Dendritic cell treated with granulocyte-macrophage colony-stimulating factor and Interleukin-4, amounts not matched to agents 40 ng/mL and 50 ng/mL, for 4 days (primary cell): Measurements from ENCODE around the gene CYP2D6.
"Not testable (repeated sequence)": the region's sequence is repeated elsewhere in the genome, so short reads cannot be mapped to it uniquely, and the experiment has no call there.

Experiments
- H3K27ac Mint-ChIP-seq: one replicate; pipeline ENCODE4 v1.8.0; 2022; ENCODE audit warnings: mild to moderate bottlenecking, mixed read lengths
- H3K27me3 Mint-ChIP-seq: one replicate; pipeline ENCODE4 v1.8.0; 2022; ENCODE audit warnings: mild to moderate bottlenecking, mixed read lengths
- H3K36me3 Mint-ChIP-seq: one replicate; pipeline ENCODE4 v1.8.0; 2022; ENCODE audit warnings: low read depth, mixed read lengths
- H3K4me1 Mint-ChIP-seq: one replicate; pipeline ENCODE4 v1.8.0; 2022; ENCODE audit warnings: low read depth, mixed read lengths
- H3K4me3 Mint-ChIP-seq: one replicate; pipeline ENCODE4 v1.8.0; 2022; ENCODE audit warnings: mild to moderate bottlenecking, moderate library complexity, mixed read lengths
- H3K9me3 Mint-ChIP-seq: one replicate; pipeline ENCODE4 v1.8.0; 2022; ENCODE audit warnings: mixed read lengths
- intact Hi-C: fragments of 100-400 bp; cut with micrococcal nuclease; formaldehyde crosslinking; loops from one replicate; pipeline ENCODE4 v1.15.0; 2022

CYP2D6 gene

GRCh38 chr22:42150727-42151590, 20.3 kb upstream of the CYP2D6 start:
- H3K4me3 Mint-ChIP-seq: no peak overlapping the region
- H3K27ac Mint-ChIP-seq: no peak overlapping the region
- H3K36me3 Mint-ChIP-seq: peaks cover 51% of the 10 kb centered on the region
- H3K27me3 Mint-ChIP-seq: no peaks in the 10 kb centered on the region
- intact Hi-C loops: no loop called here
- H3K9me3 Mint-ChIP-seq: no peaks in the 10 kb centered on the region
- peaks cover 8% of the 10 kb centered on the region for H3K4me1 Mint-ChIP-seq

- H3K27me3 Mint-ChIP-seq, H3K27ac Mint-ChIP-seq, H3K9me3 Mint-ChIP-seq, H3K4me3 Mint-ChIP-seq, intact Hi-C loops: not testable (repeated sequence)
- peaks cover 39% of the 10 kb centered on the region for H3K36me3 Mint-ChIP-seq
- peaks cover 11% of the 10 kb centered on the region for H3K4me1 Mint-ChIP-seq
Observed at GRCh38 chr22:42149798-42150197, 19.2 kb upstream of the CYP2D6 start.

GRCh38 chr22:42145175-42145574, 14.6 kb upstream of the CYP2D6 start:
- Mint-ChIP-seq H3K4me3 (no peak overlapping the region), H3K36me3 (peaks cover 23% of the 10 kb centered on the region), H3K4me1 (peaks cover 5% of the 10 kb centered on the region), H3K9me3 (no peaks in the 10 kb centered on the region), H3K27me3 (no peaks in the 10 kb centered on the region), H3K27ac (no peak overlapping the region)
- intact Hi-C loops: no loop called here

GRCh38 chr22:42143859-42144822, 13.5 kb upstream of the CYP2D6 start:
- peaks cover 27% of the 10 kb centered on the region for H3K36me3 Mint-ChIP-seq
- H3K9me3 Mint-ChIP-seq, H3K27me3 Mint-ChIP-seq, H3K4me3 Mint-ChIP-seq, H3K27ac Mint-ChIP-seq, H3K4me1 Mint-ChIP-seq, intact Hi-C loops: not testable (repeated sequence)

- Mint-ChIP-seq H3K9me3 (no peaks in the 10 kb centered on the region), H3K4me3 (no peak overlapping the region), H3K4me1 (peaks cover 5% of the 10 kb centered on the region), H3K36me3 (peaks cover 29% of the 10 kb centered on the region), H3K27me3 (no peaks in the 10 kb centered on the region), H3K27ac (no peak overlapping the region)
- intact Hi-C loops: no loop called here
Observed at GRCh38 chr22:42142771-42143461, 12.3 kb upstream of the CYP2D6 start.

- H3K4me1 Mint-ChIP-seq, intact Hi-C loops, H3K4me3 Mint-ChIP-seq, H3K27me3 Mint-ChIP-seq, H3K27ac Mint-ChIP-seq, H3K9me3 Mint-ChIP-seq: not testable (repeated sequence)
- peaks cover 29% of the 10 kb centered on the region for H3K36me3 Mint-ChIP-seq
Observed at GRCh38 chr22:42141307-42142057, 10.9 kb upstream of the CYP2D6 start.

- H3K4me1 Mint-ChIP-seq, H3K9me3 Mint-ChIP-seq, intact Hi-C loops, H3K27me3 Mint-ChIP-seq, H3K4me3 Mint-ChIP-seq, H3K27ac Mint-ChIP-seq: not testable (repeated sequence)
- peaks cover 29% of the 10 kb centered on the region for H3K36me3 Mint-ChIP-seq
Observed at GRCh38 chr22:42140153-42140552, 9.5 kb upstream of the CYP2D6 start.

GRCh38 chr22:42139508-42139907, 8.9 kb upstream of the CYP2D6 start:
- peaks cover 29% of the 10 kb centered on the region for H3K36me3 Mint-ChIP-seq

GRCh38 chr22:42138972-42139371, 8.4 kb upstream of the CYP2D6 start:
- intact Hi-C loops: no loop called here
- Mint-ChIP-seq H3K27me3 (peaks cover 5% of the 10 kb centered on the region), H3K36me3 (peaks cover 29% of the 10 kb centered on the region), H3K4me1 (no peaks in the 10 kb centered on the region), H3K27ac (no peak overlapping the region), H3K4me3 (no peak overlapping the region), H3K9me3 (no peaks in the 10 kb centered on the region)

More at GRCh38 chr22:42139508-42139907, 8.9 kb upstream of the CYP2D6 start:
- H3K9me3 Mint-ChIP-seq, H3K27ac Mint-ChIP-seq, H3K27me3 Mint-ChIP-seq, intact Hi-C loops, H3K4me3 Mint-ChIP-seq, H3K4me1 Mint-ChIP-seq: not testable (repeated sequence)

GRCh38 chr22:42138122-42138770, 7.6 kb upstream of the CYP2D6 start:
- no peaks in the 10 kb centered on the region for H3K9me3 Mint-ChIP-seq
- H3K4me1 Mint-ChIP-seq: no peaks in the 10 kb centered on the region
- peaks cover 29% of the 10 kb centered on the region for H3K36me3 Mint-ChIP-seq
- no peak overlapping the region for H3K4me3 Mint-ChIP-seq
- peaks cover 10% of the 10 kb centered on the region for H3K27me3 Mint-ChIP-seq
- intact Hi-C loops: no loop called here
- H3K27ac Mint-ChIP-seq: no peak overlapping the region

GRCh38 chr22:42135688-42136087, 5.1 kb upstream of the CYP2D6 start:
- H3K9me3 Mint-ChIP-seq, H3K4me3 Mint-ChIP-seq, H3K4me1 Mint-ChIP-seq, intact Hi-C loops, H3K27ac Mint-ChIP-seq: not testable (repeated sequence)
- Mint-ChIP-seq H3K36me3 (peaks cover 15% of the 10 kb centered on the region), H3K27me3 (peaks cover 25% of the 10 kb centered on the region)

- Mint-ChIP-seq H3K27me3 (peaks cover 29% of the 10 kb centered on the region), H3K27ac (no peak overlapping the region), H3K9me3 (no peaks in the 10 kb centered on the region), H3K36me3 (peaks cover 4% of the 10 kb centered on the region), H3K4me1 (peaks cover 3% of the 10 kb centered on the region), H3K4me3 (no peak overlapping the region)
- intact Hi-C loops: no loop called here
Observed at GRCh38 chr22:42134100-42135020, 3.8 kb upstream of the CYP2D6 start.
